Stimulated activated naive CD4-positive, alpha-beta T cell treated with Interleukin-2 at 50 U/mL for 16 hours (primary cell): Measurements from ENCODE around the gene HES1.
"Not testable (repeated sequence)": the region's sequence is repeated elsewhere in the genome, so short reads cannot be mapped to it uniquely, and the experiment has no call there.

ENCODE experiments used
- DNase-seq: peaks from one replicate; lab custom pipeline; 2025; lab: John Stamatoyannopoulos, UW

Gene HES1

DNA sequence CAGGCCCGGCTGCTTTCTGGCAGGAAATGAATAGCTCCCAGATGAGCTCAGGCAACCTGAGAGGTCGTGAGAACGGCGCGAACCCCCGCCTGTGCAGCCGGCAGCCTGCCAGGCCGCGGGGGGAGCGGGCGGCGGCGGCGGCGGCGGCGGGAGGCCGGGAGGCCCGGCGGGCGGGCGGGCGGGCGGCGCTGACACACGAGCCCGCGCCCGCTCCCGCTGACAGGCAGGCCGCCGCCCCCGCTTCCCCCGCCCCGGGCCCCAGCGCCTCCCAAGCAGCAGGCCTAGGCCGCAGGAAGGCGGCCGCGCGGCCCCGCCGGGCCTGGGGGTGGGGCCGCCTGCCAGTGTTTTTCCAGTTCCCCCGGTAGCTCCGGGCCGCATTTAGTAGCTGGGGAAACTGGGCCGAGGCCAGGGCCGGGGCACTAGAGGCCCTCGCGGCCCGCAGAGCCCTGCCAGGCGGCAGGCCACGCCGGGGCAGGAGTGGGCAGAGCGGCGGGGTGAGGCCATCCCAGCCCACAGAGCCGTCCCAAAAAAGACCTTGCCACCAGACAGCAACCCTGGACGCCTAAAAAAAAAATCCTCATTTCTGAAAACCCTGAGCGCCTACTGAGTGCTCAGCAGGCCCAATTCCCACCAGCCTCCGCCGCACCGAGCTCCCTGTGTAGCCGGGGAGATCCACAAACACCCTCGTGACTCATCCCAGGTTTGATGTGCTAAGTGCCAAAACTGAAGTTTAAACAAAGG is 5.6 kb downstream of the HES1 start:
- peak; percentile 63 for DNase-seq

GRCh38 chr3:194142156-194142910 is 6.4 kb downstream of the HES1 start:
- no peak for DNase-seq

GRCh38 chr3:194145702-194146101 is 9.8 kb downstream of the HES1 start:
- no peak for DNase-seq

DNA sequence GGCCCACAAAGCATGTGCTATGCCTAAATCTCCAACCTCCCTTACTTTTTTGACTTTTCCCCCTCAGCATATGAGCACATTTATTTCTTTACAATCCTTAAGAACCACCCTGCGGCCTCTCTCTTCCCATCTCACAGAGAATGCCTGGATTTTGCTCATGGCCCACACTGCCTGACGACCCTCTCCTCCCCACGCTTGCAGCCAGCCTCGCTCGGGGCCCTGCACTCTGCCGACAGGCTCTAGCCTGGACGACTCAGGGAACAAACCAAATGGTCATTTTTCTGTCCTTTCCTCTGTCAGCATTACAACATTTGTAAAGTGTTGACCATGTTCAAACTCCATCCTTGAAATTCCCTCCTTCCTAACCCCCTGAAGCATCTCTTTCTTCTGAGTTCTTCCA is 11.7 kb downstream of the HES1 start:
- no peak for DNase-seq

GRCh38 chr3:194148383-194148782 is 12.4 kb downstream of the HES1 start:
- DNase-seq = no peak

DNA sequence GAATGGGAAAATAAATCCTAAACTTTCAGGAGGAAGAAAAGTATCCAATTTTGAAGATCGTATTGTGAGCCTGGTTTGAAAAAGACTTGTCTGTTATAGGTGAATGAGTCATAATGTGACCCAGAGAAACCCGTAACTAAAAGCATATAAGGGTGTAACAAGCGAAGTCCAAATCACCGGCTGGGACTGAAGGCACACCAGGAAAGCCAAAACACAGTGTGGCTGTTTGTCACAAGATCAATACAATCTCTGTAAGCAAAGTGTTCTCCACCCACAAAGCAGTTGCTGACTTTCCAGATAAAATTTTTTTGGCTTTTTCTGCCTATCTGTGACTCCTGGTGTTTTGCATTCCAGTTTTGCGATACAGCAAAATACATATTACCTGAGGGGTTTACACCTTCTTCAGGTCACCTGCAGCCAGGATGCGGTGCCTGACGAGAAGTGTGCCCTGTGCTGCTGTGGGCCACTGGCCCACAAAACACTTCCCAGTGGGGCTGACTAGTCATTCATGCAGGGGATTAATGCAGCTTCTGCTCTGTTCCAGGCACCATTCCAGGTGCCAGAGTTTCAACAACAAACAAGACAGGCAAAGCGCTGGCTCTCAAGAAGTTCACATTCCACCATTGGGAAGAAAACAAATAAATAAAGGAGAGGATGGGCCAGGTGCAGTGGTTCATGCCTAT is 14.4 kb downstream of the HES1 start:
- no peak for DNase-seq

DNA sequence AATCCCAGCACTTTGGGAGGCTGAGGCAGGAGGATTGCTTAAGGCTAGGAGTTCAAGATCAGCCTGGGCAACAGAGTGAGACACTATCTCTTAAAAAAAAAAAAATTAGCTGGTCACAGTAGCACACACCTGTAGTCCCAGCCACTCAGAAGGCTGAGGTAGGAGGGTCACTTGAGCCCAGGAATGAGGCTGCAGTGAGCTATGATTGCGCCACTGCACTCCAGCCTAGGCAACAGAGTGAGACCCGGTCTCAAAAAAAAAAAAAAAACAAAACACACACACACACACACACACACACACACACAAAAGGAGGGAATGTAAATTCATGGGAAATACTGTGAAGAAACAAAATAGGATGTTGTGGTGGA is 15.0 kb downstream of the HES1 start:
- not testable (repeated sequence) for DNase-seq

DNA sequence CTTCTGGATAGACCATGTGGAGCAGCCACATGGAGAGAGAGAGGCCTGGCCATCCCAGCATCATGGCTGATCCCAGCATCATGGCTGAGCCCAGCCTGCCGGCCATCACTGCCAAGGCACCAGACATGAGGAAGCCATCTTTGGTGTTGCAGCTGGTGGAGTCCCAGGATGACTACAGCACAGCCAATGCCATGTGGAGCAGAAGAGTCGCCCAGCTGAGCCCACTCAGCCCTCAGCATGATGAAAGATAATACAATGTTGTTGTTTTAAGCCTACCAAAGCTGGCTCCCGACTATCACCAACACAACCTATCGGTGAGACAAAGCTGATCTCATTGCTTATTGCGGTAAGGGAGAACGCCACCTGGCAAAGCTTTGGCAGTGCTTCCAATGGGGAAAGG is 18.4 kb downstream of the HES1 start:
- DNase-seq = no peak

- DNase-seq = no peak
Measured at GRCh38 chr3:194156095-194156494, 20.1 kb downstream of the HES1 start.

GRCh38 chr3:194158942-194159439 is 23.0 kb downstream of the HES1 start:
- no peak for DNase-seq

- DNase-seq = no peak
Measured at GRCh38 chr3:194160158-194160557, 24.2 kb downstream of the HES1 start.

GRCh38 chr3:194161131-194162045 is 25.4 kb downstream of the HES1 start:
- DNase-seq = no peak

DNA sequence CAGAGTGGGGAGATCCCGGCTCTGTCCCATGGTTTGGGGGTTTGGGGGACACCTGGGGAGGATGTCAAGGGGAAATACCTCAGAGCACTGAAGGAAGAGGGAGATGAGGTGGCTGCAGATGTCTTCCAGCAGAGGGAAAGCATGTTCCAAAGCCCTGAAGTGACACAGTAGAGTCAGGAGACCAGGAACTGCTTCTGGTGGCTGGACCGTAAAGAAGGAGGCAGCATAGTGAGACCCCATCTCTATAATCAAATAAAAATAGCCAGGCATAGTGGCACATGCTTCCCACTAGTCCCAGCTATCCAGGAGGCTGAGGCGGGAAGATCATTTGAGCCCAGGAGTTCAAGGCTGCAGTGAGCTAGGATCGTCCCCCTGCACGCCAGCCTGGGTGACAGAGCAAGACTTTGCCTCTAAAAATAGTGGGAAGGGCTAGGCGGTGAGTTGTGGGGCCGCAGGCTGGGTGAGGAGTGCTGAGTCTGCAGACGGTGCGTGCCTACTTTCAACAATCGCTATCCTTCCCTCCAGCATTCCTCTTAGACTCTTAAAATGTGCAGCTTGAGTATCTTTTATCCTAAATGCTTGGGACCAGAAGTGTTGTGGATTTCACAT is 26.2 kb downstream of the HES1 start:
- no peak for DNase-seq

GRCh38 chr3:194162817-194163584 is 27.1 kb downstream of the HES1 start:
- no peak for DNase-seq

GRCh38 chr3:194163697-194164096 is 27.7 kb downstream of the HES1 start:
- DNase-seq = no peak

DNA sequence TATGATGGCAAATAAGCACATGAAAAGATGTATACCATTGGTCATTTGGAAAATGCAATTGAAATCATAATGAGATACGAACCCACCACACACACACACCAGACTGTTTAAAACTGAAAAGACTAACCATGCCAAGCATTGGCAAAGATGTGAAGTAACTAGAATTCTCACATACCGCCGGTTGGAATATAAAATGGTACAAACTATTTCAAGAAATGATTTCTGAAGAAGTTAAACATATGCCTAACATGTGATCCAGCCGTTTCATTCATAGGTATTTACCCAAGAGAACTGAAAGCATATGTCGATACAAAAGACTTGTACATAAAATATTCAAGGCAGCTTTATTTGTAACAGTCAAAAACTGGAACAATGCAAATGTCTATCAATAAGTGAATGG is 28.9 kb downstream of the HES1 start:
- DNase-seq = no peak

GRCh38 chr3:194165271-194166018 is 29.5 kb downstream of the HES1 start:
- no peak for DNase-seq

DNA sequence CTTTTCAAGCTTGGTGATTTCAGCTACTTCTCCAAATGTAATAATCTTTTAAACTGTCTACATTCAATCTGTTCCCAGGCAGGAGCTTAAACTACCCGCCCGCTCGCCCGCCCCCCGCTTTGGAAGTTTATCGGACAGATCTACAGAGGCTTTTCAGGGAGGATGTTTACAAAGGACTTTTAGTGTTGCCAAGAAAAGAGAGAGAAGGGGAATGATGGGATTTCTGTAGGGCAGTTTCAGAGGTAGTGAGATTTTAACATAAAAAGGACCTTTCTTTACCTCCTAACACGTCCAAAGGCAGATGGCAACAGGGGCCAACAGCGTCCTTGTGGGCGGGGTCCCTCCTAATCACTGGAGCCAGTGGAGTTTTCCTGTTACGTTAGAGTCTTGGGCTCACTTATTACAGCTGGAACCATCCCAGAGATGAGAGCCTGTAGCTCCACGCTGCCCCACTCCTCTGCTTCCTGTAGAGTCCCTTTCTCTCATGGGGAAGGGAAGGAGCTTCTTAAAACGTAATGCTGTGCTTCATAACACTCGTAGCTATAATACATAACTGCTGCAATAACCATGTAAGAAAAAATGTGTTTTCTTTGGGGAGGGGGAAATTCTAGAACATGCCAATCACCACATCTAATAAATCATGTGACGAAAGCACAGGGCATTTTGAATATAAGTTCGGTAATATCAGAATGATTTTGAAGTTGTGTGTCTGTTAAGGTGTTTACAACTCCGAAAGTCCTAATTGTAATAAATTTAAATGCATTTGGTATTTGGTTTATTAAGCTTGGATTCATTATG is 30.9 kb downstream of the HES1 start:
- DNase-seq = no peak
